Measurements from ENCODE around the gene TEX2. TPM values are rescaled to one million over a fixed set of nuclear protein-coding genes. Genes with fewer than 3 reads are reported as not detected.

TEX2 gene
- total and polyA plus RNA-seq, 2 of the 13 experiments (the other 11 are each of a cell fraction or from before 2014, with no cell fraction given), result 21.4 to 37.7 TPM

- Histone ChIP-seq H3K4me1 (ENCODE audit: insufficient read depth, low read length) (peaks cover 40% of the 10 kb centered on the region), H3K27ac (ENCODE audit: extremely low read length, insufficient read depth, low read length) (peak overlapping the region; percentile 79), H3K9ac (ENCODE audit: insufficient read depth, low read depth, low read length) (peak overlapping the region; percentile 41), H3K9me3 (ENCODE audit: low read length) (no peaks in the 10 kb centered on the region), H3K4me2 (ENCODE audit: low read depth, low read length) (peak overlapping the region; percentile 60), H3K4me3 (replicated peaks in 1 of 3; ENCODE audit: insufficient read depth in 1 of 3, low read depth in 2 of 3, low read length in 3 of 3) (peak overlapping the region in 1 of 3 experiments; percentile 8; a peak in 1 of 6 replicates), H2AFZ (ENCODE audit: low read length) (no peak overlapping the region), H3K79me2 (ENCODE audit: insufficient read depth, low read length) (no peaks in the 10 kb centered on the region), H3K36me3 (replicated peaks in 1 of 2; ENCODE audit: control insufficient read depth in 1 of 2, insufficient read depth in 2 of 2, low read length in 2 of 2) (peaks cover 6 to 9% of the 10 kb centered on the region in 2 experiments; a peak in 4 of 5 replicates), H3K27me3 (ENCODE audit: control insufficient read depth in 1 of 2, insufficient read depth in 2 of 2, low read length in 2 of 2) (no peaks in the 10 kb centered on the region), H4K20me1 (ENCODE audit: insufficient read depth, low read length) (no peaks in the 10 kb centered on the region)
- FAIRE-seq (peak; percentile 98), ATAC-seq (peak; percentile 93), DNase-seq (ENCODE audit: low spot score) (peak; percentile 96)
- ChIA-PET POLR2A (interaction anchor here (0.6 to 2.1 kb wide), 3 partner anchors 30 to 41 kb away, joined by 5 to 7 read pairs (median 5); no protein-coding TSS in a partner anchor), CTCF (ENCODE audit: low intra/inter-chr PET ratio, low total read pairs) (interaction anchor here (1.0 kb wide), 1 partner anchor 9 kb away, joined by 3 read pairs; no protein-coding TSS in a partner anchor)
- TSS peak; percentile 26 for BruUV-seq (replicated peaks)
- intact Hi-C loops (cut with micrococcal nuclease; ENCODE audit: unreplicated experiment), result loop anchor here (1.0 kb wide), 1 partner anchor 37 kb away; no protein-coding TSS in a partner anchor
- 34% methylated on average over 11 of the region's 11 CpGs for WGBS (ENCODE audit: low lambda C conversion rate)
- in situ Hi-C loops (cut with HindIII; ENCODE audit: extremely low pct_ligation_motif_present, low pct_unique_long_range_greater_than_20kb), result no loop called here
- TF ChIP-seq GTF3A (CRISPR knock-in tag; conservative IDR thresholded peaks at IDR 0.05) (peak; percentile 18; the same call in 1 of the 2 replicates), ZSCAN25 (CRISPR knock-in tag; IDR thresholded peaks at IDR 0.05) (peak; percentile 46; the same call in 1 of the 2 replicates), ZNF329 (CRISPR knock-in tag; IDR thresholded peaks at IDR 0.05; ENCODE audit: low read depth) (no peak), SNRNP70 (IDR thresholded peaks at IDR 0.05; ENCODE audit: low read depth, low read length) (no peak), KDM3A (CRISPR knock-in tag; IDR thresholded peaks at IDR 0.05; ENCODE audit: low read depth) (peak; percentile 56; the same call in 1 of the 2 replicates), HDAC2 (CRISPR knock-in tag; IDR thresholded peaks at IDR 0.05) (peak; percentile 87), CCDC6 (CRISPR knock-in tag; IDR thresholded peaks at IDR 0.05) (no peak), KLF12 (CRISPR knock-in tag; IDR thresholded peaks at IDR 0.05; ENCODE audit: borderline replicate concordance) (no peak), ZSCAN29 (CRISPR knock-in tag; conservative IDR thresholded peaks at IDR 0.05) (0 out of 2 replicates have a peak, but pooled peaks have one; percentile 55), ELK4 (CRISPR knock-in tag; IDR thresholded peaks at IDR 0.05; ENCODE audit: borderline replicate concordance) (no peak), ZNF503 (CRISPR knock-in tag; IDR thresholded peaks at IDR 0.05) (no peak), GLI4 (CRISPR knock-in tag; IDR thresholded peaks at IDR 0.05; ENCODE audit: borderline replicate concordance) (0 out of 2 replicates have a peak, but pooled peaks have one; percentile 17), TCF12 (IDR thresholded peaks at IDR 0.05) (no peak), TCF12 (CRISPR knock-in tag; IDR thresholded peaks at IDR 0.05) (no peak), ZNF607 (CRISPR knock-in tag; IDR thresholded peaks at IDR 0.05; ENCODE audit: borderline replicate concordance) (no peak), NR2C2 (CRISPR knock-in tag; IDR thresholded peaks at IDR 0.05; ENCODE audit: borderline replicate concordance) (peak; percentile 90)
Measured at GRCh38 chr17:64187093-64187895, 75.8 kb downstream of the TEX2 start.

All from HepG2 (cell line).